GM23248 (cell line): ENCODE results near the gene GSDME. TPM values are rescaled to one million over a fixed set of nuclear protein-coding genes. Genes with fewer than 3 reads are reported as not detected.
A peak's percentile ranks its signal among the peaks of the same experiment; 100 is the strongest.

Source experiments
- DNase-seq: peaks from one replicate; pipeline ENCODE4 v3.0.0-alpha.2; 2015
- H2AFZ ChIP-seq: fragments of 200-600 bp; sonication (generic); 2 replicates; pipeline ENCODE4 v1.6.1; 2016; ENCODE audit warnings: antibody characterized with exemption
- H3F3A ChIP-seq: fragments of 200-600 bp; sonication (generic); 2 replicates; pipeline ENCODE4 v1.6.1; 2016; ENCODE audit warnings: mild to moderate bottlenecking, antibody characterized with exemption, mixed run types; ENCODE audit not compliant: insufficient read depth
- H3K27ac ChIP-seq: fragments of 200-600 bp; sonication (generic); 2 replicates; pipeline ENCODE4 v1.5.1; 2016; ENCODE audit warnings: mild to moderate bottlenecking
- H3K27me3 ChIP-seq: fragments of 200-600 bp; sonication (generic); replicated peaks from 2 replicates; pipeline ENCODE4 v1.6.1; 2016; ENCODE audit warnings: mild to moderate bottlenecking; ENCODE audit not compliant: insufficient read depth
- H3K36me3 ChIP-seq: fragments of 200-600 bp; sonication (generic); 2 replicates; pipeline ENCODE4 v1.6.1; 2016; ENCODE audit warnings: low read depth, mild to moderate bottlenecking
- H3K4me1 ChIP-seq: fragments of 200-600 bp; sonication (generic); 2 replicates; pipeline ENCODE4 v1.6.1; 2016; ENCODE audit warnings: mild to moderate bottlenecking; ENCODE audit not compliant: insufficient read depth
- H3K4me2 ChIP-seq: fragments of 200-600 bp; sonication (generic); one replicate; pipeline ENCODE4 v1.6.1; 2016; ENCODE audit warnings: mild to moderate bottlenecking; ENCODE audit not compliant: unreplicated experiment
- H3K4me3 ChIP-seq: fragments of 200-600 bp; sonication (generic); 2 replicates; pipeline ENCODE4 v1.5.1; 2016; ENCODE audit warnings: mild to moderate bottlenecking
- H3K79me2 ChIP-seq: fragments of 200-600 bp; sonication (generic); 2 replicates; pipeline ENCODE4 v1.6.1; 2016; ENCODE audit warnings: mild to moderate bottlenecking; ENCODE audit not compliant: insufficient read depth
- H3K9ac ChIP-seq: fragments of 200-600 bp; sonication (generic); 2 replicates; pipeline ENCODE4 v1.6.1; 2016; ENCODE audit warnings: mild to moderate bottlenecking
- H3K9me2 ChIP-seq: fragments of 200-600 bp; sonication (generic); 2 replicates; pipeline ENCODE4 v1.6.1; 2016; ENCODE audit warnings: mixed run types, mild to moderate bottlenecking, moderate library complexity; ENCODE audit not compliant: insufficient read depth
- H3K9me3 ChIP-seq: fragments of 200-600 bp; sonication (generic); one replicate; pipeline ENCODE4 v1.6.1; 2017; ENCODE audit warnings: low read depth
- H4K20me1 ChIP-seq: fragments of 200-600 bp; sonication (generic); 2 replicates; pipeline ENCODE4 v1.6.0; 2016; ENCODE audit not compliant: insufficient read depth
- EZH2 ChIP-seq: fragments of 200-600 bp; sonication (generic); IDR thresholded peaks from 2 replicates; pipeline ENCODE4 v1.6.1; 2018; ENCODE audit warnings: antibody characterized with exemption, mild to moderate bottlenecking; ENCODE audit not compliant: insufficient read depth, poor library complexity, severe bottlenecking
- EZH2phosphoT487 ChIP-seq: fragments of 200-600 bp; sonication (generic); IDR thresholded peaks from 2 replicates; pipeline ENCODE4 v1.6.1; 2018; ENCODE audit warnings: antibody characterized with exemption, moderate library complexity, mild to moderate bottlenecking, low read depth; ENCODE audit not compliant: insufficient read depth
- WGBS, 2 experiments: methylation state at CpG; one replicate each; pipeline ENCODE4 v1.1.6; 2015 to 2017; ENCODE audit warnings: low lambda C conversion rate in 2 of 2, low coverage in 1 of 2; ENCODE audit errors: missing lambda C conversion rate in 2 of 2; 5-methylcytosine and 5-hydroxymethylcytosine counted together
- in situ Hi-C: fragments of 300-500 bp; cut with MboI; formaldehyde crosslinking; loops from 2 replicates; pipeline ENCODE4 v1.15.0; 2020
- polyA plus RNA-seq: library from polyadenylated mRNA; unstranded; fragments of >200 nt; fragmentation: Nextera tagmentation; extraction: Ambion mirVana; gene quantifications from 2 replicates; pipeline ENCODE4 v1.2.1, GENCODE V29; 2016
- total RNA-seq: library from RNA; depleted of rRNA; stranded (reverse); fragments of >200 nt; shearing (Covaris generic); gene quantifications from 2 replicates; pipeline ENCODE4 v1.2.3, GENCODE V29; 2014; rRNA removed

GSDME gene
- total RNA-seq (39.4 and 63.6 TPM in 2 replicates), polyA plus RNA-seq (49.4 and 51.1 TPM in 2 replicates)

DNA sequence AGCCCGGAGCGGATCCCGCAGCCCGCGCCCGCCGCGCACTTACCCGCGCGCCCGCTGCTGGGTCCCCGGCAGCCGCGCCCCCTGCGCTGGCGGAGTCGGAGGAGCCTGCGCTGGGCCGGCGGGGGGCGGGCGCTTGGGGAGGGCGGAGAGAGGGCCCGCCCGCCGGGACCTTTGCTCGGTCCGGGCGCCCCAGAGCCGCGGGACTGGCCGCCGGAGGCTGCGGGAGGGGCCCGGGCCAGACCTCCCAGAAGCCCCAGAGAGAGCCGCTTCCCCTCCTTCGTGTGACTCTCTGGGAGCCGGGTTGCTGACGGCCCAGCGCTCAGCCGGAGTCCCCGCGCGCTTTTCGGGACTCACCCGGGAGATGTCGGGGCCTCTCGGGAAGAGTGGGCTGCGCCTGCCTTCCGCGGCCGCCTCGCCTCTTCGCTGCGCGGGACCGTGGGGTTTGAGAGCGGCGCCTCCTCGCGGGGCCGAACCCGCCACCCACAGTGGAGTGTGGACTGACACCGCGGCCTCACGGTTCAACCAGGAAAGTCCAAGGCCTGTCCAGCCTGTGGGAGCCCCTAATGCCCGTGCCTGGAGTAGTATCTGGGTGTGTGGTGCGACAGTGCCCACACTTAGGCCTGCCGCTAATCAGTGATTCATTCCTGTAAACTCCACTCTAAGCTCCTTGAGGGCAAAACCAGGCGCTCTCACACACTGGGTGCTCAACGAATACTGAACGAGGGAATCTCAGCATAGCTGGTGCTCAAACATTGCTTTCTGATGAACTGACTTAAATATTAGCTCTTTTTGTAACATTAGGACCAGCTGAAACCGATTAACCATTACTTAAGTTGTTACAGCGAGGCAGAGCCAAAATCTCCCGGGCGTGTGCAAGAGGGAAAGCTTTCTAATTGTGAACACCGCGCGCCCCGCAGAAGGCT lies at the start of gene GSDME:
Gene GSDME, minus strand, starts transcription at position 112 of the 923 bp plus-strand sequence. CDS start 7,690 bp downstream, outside the sequence.
- WGBS, 2 experiments, result 3 to 4% methylated on average over 36 to 64 of the region's 81 CpGs
- Histone ChIP-seq H3K27me3 (no peaks in the 10 kb centered on the region), H3K36me3 (no peaks in the 10 kb centered on the region), H3K4me1 (peaks cover 32% of the 10 kb centered on the region), H3K4me2 (peak within 1 kb of the TSS; percentile 87), H2AFZ (peak within 1 kb of the TSS; percentile 88), H3K27ac (peak within 1 kb of the TSS; percentile 86), H3K4me3 (peak within 1 kb of the TSS; percentile 72), H3K9ac (peak within 1 kb of the TSS; percentile 88), H3K79me2 (peaks cover 21% of the 10 kb centered on the region), H3K9me3 (no peaks in the 10 kb centered on the region), H3K9me2 (no peaks in the 10 kb centered on the region), H4K20me1 (no peaks in the 10 kb centered on the region), H3F3A (peaks cover 29% of the 10 kb centered on the region; the same call in 1 of the 2 replicates)
- no peak for TF ChIP-seq EZH2phosphoT487
- TF ChIP-seq EZH2, result no peak
- peak; percentile 83 for DNase-seq
- in situ Hi-C loops, result no loop called here

DNA sequence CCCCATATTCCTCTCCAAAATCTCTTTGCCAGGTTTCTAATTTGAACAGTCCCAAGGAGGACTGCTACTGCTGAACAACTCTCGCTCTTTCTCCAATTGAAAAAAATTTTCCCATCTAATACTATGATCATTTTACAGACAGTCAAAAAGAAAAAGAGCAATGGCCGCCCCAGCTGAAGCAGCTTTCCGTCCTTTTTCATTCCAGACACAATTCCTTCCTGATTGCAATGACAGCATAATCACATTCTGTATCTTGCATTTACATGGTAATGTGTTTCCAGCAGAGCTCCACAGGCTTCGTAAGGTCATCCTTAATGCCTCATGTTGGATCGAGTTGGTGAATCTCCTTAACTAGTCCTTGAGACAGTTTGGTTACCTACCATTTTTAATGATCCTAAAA lies 45.0 kb upstream of the GSDME start:
- H3K9me2 ChIP-seq, result no peaks in the 10 kb centered on the region

DNA sequence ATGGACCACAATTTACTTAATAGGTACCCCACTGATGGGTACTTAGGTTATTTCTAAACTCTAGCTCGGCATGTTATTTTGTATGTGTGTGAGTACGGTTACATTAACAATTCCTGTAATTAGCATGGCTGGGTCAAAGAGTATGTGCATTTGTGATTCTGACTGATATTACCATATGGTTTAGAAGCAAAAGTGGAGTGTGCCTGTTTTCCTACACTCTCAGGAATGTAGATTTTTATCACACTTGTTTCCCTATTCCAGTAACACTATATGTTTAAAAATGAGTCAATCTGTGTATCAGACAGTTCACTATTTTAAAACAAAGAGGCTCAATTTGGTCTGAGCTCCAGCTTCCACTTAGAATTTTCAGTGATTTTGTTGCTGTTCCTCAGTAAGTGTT lies 44.6 kb upstream of the GSDME start:
- no peaks in the 10 kb centered on the region for H4K20me1 ChIP-seq
- in situ Hi-C loops, result no loop called here
- no peaks in the 10 kb centered on the region for H3K4me1 ChIP-seq
- WGBS, 2 experiments, result 87 to 98% methylated on average over 2 of the region's 2 CpGs
- H3K4me2 ChIP-seq, result no peak overlapping the region
- DNase-seq, result no peak
- no peak overlapping the region for H3K4me3 ChIP-seq
- TF ChIP-seq EZH2phosphoT487, result no peak
- no peak for TF ChIP-seq EZH2
- peaks cover 42% of the 10 kb centered on the region for H3K36me3 ChIP-seq
- no peaks in the 10 kb centered on the region for H3K9me2 ChIP-seq
- H3K9ac ChIP-seq, result no peak overlapping the region
- H3F3A ChIP-seq, result 0 out of 2 replicates have a peak, but pooled peaks cover 3% of the 10 kb centered on the region
- H3K27me3 ChIP-seq, result no peaks in the 10 kb centered on the region
- no peaks in the 10 kb centered on the region for H3K79me2 ChIP-seq
- no peaks in the 10 kb centered on the region for H3K9me3 ChIP-seq
- H2AFZ ChIP-seq, result no peak overlapping the region
- H3K27ac ChIP-seq, result no peak overlapping the region

More for the DNA sequence above, 45.0 kb upstream of the GSDME start:
- no peaks in the 10 kb centered on the region for H3K9me3 ChIP-seq
- no peak overlapping the region for H3K9ac ChIP-seq
- H4K20me1 ChIP-seq, result no peaks in the 10 kb centered on the region
- H3K79me2 ChIP-seq, result no peaks in the 10 kb centered on the region
- TF ChIP-seq EZH2phosphoT487 (no peak), EZH2 (no peak)
- H3K4me1 ChIP-seq, result no peaks in the 10 kb centered on the region
- H3K4me3 ChIP-seq, result no peak overlapping the region
- peaks cover 42% of the 10 kb centered on the region for H3K36me3 ChIP-seq
- no peak for DNase-seq
- no peak overlapping the region for H3K27ac ChIP-seq
- in situ Hi-C loops, result no loop called here
- H2AFZ ChIP-seq, result no peak overlapping the region
- no peaks in the 10 kb centered on the region for H3K27me3 ChIP-seq
- H3K4me2 ChIP-seq, result no peak overlapping the region
- 87 to 92% methylated on average over 5 of the region's 5 CpGs for WGBS, 2 experiments
- H3F3A ChIP-seq, result 0 out of 2 replicates have a peak, but pooled peaks cover 3% of the 10 kb centered on the region

DNA sequence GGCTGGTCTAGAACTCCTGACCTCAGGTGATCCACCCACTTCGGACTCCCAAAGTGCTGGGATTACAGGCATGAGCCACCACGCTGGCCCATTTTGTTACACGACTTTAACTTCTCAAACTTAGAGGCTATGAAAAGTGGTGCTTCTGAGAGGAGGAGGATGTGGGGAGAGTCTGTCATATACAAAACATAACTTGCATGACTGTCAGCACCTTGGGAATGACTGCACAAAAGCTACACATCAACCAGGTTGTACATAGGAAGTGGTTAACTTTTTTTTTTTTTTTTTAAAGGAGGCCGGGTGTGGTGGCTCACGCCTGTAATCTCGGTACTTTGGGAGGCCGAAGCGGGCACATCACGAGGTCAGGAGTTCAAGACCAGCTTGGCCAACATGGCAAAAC lies 43.4 kb upstream of the GSDME start:
- no peaks in the 10 kb centered on the region for H3K9me2 ChIP-seq
- no peaks in the 10 kb centered on the region for H3K27me3 ChIP-seq
- in situ Hi-C loops, result no loop called here
- H3F3A ChIP-seq, result 0 out of 2 replicates have a peak, but pooled peaks cover 3% of the 10 kb centered on the region
- H3K79me2 ChIP-seq, result no peaks in the 10 kb centered on the region
- peaks cover 37% of the 10 kb centered on the region for H3K36me3 ChIP-seq
- no peak overlapping the region for H3K27ac ChIP-seq
- H3K9me3 ChIP-seq, result no peaks in the 10 kb centered on the region
- no peaks in the 10 kb centered on the region for H3K4me1 ChIP-seq
- no peak for DNase-seq
- 93 to 98% methylated on average over 9 of the region's 9 CpGs for WGBS, 2 experiments
- no peak overlapping the region for H3K4me3 ChIP-seq
- no peak overlapping the region for H2AFZ ChIP-seq
- no peak overlapping the region for H3K9ac ChIP-seq
- TF ChIP-seq EZH2phosphoT487 (no peak), EZH2 (no peak)
- H4K20me1 ChIP-seq, result no peaks in the 10 kb centered on the region
- H3K4me2 ChIP-seq, result no peak overlapping the region
